ENCODE measurements around the gene CLCNKB.

The CLCNKB gene

DNA sequence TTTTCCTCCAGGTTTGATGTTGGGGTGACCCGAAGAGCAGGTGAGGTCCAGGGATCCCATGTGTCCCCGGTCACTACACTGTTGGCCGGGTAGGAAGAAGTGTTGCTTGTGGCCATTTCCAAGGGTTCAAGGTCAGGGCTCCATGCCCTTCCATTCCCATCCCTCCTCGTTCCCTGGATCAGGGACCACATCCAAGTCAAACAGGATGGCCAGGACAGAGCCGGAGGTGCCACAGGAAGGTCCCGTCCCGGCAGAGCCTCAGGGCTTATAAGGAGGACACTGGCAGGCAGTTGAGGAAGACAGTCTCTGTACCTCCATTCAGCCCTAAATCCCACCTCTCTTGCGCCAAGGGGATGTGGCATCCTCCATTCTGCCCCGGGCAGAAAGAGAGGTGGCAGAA, 51.9 kb downstream of the CLCNKB start:
- no peak for DNase-seq (ENCODE audit: low spot score)

DNA sequence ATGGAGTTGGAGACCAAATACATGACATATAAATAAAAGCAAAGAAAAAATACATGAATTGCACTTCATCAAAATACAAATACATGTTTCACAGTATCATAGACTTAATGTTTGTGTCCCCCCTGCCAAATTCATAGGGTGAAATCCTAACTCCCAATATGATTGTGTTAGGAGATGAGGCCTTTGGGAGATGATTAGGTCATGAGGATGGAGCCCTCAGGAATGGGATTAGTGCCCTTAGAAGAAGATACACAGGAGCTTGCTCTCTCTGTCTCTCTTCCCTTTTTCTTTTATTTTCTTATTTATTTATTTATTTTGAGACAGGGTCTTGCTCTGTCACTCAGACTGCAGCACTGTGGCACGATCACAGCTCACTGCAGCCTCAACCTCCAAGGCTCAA, 55.8 kb downstream of the CLCNKB start:
- no peak for DNase-seq (ENCODE audit: low spot score)

DNA sequence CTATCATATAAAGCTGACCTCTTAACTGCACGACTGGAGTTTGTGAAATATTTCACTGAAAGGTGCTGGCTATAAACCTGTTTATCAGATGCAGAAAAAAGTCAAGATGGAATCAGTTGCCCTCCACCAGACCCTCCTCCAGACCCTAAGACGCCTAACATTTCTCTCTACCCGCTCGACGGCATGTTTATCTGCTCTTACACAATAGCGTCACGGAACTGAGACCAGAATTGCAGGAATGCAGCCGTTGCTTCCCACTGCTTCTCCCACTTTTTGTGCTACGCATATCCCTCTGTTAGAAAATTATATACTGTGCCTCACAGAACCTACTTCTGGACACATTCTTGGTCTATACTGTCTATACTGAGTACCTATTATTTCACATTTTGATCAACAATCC, 58.0 kb downstream of the CLCNKB start:
- no peak for DNase-seq (ENCODE audit: low spot score)

Data from kidney capillary endothelial cell (primary cell).